Amniotic stem cell (primary cell): ENCODE measurements around the gene KAT6B.

Experiments used
- DNase-seq: peaks from one replicate; lab custom pipeline; 2025; lab: John Stamatoyannopoulos, UW

Gene KAT6B

DNA sequence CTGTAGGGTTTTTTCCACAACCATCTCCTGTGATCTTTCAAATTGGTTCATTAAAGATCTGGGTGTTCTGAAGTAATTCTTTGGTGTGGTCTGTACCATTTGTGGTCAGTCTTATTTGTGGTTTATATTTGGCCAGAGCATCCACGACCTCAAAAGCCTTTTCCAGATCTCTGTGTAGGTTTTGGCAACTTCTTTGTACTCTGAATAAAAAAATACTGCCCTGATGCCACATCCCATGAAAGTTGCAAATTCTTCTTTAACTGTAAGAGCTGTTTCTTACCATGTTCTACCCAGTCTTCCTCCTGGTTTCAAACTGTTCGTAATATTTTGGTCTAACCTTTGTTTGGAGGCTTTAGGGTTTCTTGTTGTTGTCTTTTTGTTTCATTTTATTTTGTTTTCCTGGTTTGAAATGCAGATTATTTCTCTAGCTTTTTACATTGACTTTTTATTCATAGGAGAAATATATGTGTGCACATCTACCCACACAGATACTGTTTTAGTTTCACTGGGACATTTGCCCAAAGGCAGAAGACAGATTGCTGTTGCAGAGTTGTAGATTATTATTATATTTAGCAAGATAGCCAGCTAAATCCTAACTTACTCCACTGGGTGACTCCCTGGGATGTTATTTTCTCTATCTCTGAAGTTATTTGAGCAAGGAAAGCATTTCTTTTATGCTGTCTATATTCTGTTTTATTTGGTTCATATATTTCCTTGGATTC is 161.8 kb downstream of the KAT6B start:
- DNase-seq, result no peak

DNA sequence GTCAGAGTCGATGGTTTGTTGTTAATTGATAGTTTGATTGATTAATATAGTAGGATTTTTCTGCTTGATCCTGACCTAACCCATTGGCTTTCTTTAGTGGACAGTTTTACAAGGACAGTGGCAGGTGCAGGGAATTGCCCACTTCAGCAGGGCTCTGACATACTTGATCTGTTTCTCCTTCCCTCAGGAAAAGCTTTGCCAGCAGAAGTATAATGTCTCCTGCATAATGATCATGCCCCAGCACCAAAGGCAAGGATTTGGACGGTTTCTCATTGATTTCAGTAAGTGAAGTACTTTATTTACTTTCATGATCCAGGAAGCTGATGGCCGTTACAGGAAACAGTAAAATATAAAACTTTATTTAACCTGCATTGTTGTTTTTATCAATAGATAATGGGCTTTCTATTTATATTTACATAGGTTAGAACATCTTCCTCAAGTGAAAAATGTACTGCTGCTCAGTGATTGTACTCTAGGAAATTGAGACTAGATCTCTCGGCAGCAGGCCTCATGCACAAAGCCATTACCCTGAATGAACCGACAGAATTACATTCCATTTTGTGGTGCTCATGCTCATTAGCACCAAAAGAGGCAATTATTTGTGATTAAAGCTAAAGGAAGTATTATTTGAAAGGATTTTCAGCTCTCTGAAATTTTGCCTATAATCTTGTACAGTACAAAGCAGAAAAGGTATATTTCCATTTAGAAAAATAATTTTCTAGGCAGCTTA is 162.6 kb downstream of the KAT6B start:
- DNase-seq, result no peak

DNA sequence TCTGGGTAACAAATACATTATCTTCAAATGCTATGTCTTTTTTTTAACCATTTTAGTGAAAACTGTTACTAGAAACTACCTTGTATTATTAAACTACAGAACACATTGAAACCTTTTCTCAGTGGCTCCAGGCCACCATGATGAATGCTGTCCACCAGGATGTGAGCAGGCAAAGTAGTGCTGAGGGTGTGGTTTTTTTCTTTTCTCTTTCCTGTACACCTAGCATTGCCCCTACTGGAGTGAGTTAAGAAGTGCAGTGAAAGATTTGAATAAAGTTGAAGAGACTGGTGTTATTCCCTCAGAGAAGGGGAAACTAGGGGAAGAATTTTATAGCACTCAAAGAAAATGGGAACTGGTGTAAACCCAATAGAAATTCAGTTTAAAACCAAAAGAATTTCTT is 165.0 kb downstream of the KAT6B start:
- no peak for DNase-seq

DNA sequence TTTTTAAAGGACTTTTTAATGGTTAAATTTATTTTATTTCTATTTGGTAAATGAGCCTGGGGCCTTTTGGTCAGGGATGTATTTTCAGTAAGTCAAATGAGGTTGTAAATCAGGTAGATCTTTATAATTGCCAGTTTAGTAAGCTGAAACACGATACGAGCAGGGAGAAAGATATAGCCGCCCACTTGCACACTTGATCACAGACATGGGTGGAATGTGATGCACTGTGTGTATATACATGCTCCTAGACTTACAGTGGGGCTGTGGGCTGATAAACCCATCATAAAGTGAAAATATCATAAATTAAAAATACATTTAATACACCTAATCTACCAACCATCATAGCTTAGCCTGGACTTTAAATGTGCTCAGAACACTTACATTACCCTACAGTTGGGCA is 165.7 kb downstream of the KAT6B start:
- DNase-seq, result no peak

DNA sequence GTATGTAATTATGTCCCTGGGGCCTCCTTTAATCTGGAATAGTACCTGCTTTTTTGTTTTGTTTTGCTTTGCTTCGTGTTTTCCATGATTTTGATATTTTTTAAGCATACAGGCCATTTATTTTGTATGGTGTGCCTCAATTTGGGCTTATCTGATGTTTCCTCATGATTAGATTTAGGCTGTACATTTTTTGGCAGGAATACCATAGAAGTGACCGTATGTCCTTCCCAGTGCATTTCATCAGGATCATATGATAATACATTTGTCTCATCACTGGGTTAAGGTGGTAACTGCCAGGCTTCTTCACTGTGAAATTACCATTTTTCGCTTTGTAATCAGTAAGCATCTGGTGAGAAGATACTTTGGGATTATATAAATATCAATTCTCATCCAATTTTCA is 167.2 kb downstream of the KAT6B start:
- no peak for DNase-seq

DNA sequence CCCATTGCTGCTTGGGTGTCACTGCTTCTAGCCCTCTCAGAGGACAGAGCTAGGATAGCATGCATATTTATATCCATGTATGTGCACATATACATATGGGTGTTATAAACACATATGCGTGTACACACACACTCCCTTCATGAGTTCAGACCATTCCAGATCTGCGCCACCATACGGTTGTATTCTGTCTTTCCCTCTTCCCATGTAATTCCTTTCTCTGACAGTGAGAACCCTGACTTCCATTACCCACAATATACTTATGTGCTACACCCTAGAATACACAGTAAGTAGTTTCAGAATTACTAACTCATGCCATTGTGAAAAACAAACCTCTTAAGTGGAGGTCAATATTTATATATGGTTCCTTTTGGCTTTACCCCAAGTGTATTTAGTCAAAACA is 168.5 kb downstream of the KAT6B start:
- DNase-seq, result no peak

DNA sequence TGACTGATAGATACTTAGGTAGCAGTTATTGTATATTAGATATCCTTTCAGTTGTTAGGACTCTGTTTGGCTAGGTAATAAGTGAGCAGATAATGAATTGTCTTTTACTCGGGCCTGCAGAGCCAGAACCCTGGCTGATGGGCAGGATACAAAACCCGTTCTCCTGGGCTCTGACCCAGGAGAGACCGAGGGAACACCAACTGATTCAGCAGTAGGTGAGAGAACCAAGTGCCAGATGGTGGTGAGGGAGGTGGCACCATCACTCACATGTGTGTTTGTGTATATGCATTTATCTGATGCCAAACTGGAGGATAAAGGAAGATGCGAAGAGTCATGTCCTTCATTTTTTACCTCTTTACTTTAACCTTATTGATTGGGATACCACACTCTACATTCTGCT is 169.4 kb downstream of the KAT6B start:
- DNase-seq, result no peak

DNA sequence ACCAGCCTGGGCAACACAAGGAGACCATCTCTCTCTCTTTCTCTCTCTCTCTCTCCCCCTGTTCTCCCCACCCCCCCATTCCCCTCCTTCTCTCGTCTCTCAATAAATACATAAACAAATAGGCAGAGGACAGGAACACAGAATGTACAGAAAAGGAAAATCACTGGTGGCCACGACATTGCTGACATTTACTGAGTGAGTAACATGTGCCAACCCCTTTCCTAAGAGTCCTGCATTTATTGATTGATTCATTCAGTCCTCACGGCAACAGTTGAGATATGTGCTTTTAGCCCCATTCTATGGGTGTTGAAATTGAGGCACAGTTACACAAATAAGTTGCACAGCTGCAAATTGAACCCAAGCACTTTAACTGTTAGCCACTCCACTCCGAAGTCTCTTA is 170.8 kb downstream of the KAT6B start:
- DNase-seq, result no peak

DNA sequence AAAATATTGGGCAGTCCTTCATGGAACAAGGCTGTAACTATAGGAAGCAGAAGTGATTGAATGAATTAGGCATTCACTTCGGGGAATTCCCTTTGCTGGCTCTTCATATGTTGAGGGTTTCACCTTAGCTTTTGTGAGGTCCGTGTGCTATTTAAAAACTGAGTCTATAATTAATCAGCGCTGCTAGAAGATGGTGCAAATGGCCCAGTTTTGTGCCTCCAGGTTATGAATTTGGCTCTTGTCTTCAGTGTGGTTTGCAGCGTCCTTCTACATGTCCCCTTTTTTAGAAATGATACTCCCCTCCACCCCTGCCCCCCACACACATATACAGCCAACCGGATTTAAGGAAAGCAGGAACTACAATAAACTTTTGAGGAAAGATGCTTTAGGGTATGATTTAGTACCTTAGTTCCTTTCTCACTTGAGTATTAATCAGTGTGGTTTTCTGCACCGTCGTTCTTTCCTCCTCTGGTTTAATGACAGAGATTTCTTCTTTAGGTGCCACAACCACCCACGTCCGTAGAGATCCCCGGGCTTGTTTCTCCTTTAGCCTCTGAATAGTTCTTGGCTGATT is 174.4 kb downstream of the KAT6B start:
- no peak for DNase-seq

DNA sequence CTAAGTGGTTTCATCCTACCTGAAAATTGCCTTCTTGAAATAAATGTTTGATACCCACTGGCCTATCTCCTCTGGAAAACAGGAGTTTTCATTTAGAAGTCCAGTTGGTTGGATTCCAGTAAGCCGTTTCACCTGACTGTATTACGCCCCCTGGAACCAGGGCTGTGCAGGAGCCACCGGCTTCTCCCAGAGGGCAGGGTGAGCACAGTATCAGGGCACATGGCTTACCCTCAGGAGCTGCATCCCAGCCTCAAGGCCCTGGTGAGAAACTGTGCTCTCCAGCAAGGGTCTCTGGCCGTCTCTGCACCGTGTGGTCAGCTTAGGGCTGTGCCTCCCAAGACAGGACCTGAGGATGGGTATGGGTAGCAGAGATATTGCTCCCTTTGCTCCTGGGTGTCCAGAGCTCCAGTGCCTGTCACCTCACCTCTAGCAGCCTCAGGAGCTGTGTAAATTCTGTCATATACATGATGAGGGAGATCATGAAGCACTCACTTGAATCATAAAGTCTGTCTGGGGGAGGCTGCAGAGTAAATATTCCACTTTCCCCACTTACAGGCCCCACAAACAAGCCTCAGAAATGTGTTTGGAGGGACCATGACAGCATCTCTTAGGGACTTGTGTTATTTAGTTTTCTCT is 175.4 kb downstream of the KAT6B start:
- no peak for DNase-seq

DNA sequence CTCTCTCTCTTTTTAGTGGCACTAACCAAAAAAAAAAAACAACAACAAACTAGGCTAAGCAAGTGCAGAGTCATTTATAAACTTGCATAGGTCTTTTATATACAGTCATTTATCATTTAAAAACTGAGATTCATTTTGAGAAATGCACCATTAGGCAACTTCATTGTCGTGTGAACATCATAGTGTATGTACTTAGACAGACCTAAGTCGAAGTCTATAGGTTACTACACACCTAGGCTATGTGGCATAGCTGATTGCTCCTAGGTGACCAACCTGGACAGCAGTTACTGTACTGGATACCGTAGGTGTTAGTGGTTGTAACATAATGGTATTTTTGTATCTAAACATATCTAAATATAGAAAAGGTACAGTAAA is 175.9 kb downstream of the KAT6B start:
- no peak for DNase-seq

DNA sequence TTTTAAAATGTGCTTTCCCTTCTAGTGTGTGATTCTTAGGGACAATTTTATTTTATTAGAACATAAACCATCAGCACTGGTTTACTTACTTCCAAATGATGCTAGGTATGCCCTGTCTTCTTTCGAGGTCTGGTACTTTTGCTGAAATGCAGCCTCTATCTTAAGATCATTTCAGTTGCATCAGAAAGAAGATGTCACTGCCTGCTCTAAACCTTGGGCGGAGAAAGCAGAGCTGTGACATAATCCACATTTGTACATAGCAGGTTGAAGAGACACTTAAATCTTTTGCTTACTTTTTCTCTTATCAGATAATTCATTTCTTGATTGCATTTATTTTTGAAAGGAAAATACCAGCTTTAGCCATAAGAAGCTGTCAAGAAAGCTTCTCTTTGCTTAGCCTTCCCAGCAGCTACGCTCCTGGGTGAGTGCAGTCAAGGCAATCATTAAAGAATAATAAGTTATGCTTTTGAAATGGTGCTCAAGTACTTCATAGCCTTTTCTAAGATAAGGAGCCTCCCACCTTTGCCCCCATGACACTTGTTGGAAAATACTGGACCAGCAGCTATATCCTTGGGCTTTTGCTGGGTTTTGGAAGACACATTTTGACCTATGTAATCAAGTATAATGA is 176.7 kb downstream of the KAT6B start:
- no peak for DNase-seq

DNA sequence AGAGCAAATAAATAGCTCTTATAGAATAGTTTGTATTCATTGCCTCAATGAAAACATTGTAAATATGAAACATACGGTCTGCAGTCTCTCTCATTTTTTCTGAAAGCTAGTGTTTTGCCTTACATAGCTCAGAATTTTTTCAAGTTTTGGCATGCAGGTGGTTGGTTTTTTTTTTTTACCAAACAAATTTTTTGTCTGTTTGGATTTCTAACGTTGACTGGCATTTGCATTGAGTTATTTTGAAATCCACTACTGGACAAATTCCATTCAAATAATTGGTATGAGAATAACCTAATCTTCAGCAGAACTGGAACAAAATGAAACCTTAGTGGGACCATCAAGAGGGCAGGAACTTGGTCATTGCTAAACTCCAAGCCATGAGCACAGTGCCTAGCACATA is 177.5 kb downstream of the KAT6B start:
- DNase-seq, result no peak

DNA sequence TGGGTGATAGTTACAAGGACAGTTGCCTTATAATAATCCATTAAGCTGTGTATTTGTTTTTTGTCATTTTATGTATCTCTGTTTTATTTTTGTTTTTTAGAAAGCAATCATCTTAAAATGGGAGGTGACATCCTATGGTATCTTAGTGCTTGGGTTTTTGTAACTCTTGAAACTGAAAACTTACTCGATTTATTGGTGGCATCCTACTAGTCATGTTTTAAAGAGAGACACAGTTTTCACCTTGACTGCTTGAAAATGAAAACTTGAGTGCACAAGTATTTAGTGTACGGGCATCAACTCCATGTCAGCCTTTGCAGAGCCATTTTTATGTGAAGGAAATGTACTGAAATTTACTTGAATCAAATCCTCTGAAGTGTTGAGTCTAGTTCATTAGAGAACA is 181.2 kb downstream of the KAT6B start:
- DNase-seq, result no peak

DNA sequence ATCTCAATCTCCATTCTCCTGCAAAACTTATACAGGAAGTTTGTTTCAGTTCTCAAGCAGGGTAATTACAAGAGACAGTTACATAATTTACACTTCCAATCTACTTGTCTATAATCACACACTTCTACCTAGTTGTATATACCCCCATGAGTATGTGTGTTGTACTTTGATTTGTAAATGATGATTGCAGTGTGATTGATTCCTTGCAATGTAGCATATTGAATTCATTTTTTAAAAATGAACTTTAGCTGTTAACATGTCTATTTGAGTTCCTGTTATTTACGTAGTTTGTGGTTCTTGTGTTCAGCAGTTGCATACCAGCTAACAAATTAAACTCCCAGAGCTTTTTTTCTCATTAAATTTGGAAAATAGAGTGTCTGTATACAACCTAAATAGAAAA is 182.6 kb downstream of the KAT6B start:
- no peak for DNase-seq

DNA sequence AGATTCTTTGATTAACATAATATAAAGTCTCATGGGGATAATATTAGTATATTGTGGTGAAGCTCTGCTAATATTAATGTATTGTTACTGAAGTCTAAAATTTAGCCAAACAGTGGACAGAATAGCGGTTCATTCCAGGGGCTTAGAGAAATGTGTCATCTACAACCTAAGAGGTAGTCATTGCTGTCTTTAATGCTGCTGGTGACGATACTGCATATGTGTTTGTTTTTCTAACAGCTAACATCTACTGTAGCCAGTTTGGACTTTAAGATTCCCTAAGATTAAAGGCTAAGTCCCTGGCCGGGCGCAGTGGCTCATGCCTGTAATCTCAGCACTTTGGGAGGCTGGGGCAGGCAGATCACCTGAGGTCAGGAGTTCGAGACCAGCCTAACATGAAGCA is 183.0 kb downstream of the KAT6B start:
- DNase-seq, result no peak

DNA sequence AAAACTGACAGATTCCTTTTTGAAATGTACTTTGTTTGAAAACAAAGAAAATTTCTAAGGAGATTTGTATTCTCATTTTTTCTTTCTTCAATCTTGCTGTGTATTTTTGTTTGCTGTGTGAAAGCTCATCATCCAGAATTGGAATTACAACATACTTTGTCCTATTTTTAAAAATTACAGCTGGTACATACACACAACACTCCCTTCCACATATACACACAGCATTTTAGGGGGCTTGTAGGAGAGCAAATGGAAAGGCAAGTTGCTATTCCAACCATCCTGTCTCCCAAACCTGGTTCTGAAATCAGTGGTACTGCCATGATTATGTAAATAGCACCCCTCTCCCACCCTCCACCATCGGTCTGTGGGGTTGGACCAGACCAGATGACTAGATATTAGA is 184.0 kb downstream of the KAT6B start:
- no peak for DNase-seq

DNA sequence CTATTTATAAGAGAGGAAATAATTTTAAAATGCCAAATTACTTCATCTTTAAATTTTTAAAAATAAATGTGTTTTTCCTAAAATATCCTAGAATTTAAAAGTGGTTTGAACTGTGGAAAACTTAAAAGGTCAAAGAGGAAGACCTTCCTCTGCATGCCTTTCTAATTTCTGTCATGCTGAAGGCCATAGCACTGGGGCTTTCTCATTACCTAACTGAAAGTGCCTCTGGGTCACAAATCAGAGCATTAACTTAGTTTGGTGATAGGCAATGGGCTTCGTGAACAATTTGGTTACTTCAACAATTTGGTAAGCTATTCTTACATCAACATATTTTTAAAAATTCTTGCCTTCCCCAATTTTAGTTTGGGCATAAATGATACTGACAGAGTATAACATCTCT is 184.8 kb downstream of the KAT6B start:
- DNase-seq, result no peak

DNA sequence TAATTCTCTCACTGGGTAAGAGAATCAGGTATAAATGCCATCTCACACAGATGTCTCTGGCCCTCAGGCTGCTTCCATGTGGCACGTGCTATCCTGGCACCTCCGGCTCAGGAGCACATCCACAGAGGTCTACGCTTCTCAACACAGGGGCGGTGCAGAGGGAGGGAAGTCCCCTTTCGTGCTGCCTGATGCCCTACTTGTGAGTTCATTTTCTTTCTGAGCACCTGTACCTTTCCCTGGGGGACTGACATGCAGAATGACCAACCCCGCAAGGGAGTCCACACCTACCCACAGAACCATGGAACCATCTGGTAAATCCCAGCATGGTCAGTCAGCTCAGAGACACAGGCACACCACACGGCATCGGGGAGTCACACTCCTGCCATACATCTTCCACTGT is 186.1 kb downstream of the KAT6B start:
- DNase-seq, result no peak

DNA sequence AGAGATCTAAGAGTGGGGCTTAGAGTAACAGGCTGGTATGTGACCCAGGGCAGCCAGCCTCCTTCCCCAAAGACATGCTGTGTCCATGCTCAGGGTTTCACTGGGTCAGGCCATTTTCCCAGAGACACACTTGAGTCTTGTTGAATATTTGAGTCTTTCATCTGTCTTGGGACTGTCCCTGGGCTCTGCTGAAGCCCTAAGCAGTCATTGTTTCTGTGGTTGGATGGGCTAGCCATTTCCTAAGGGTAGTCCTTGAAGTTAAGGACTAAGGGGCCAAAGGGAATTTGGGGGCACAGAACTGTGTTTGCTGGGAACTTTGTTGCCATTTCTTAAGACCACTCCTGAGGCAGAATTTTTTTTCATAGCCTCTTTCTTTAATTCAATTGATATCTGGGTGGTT is 186.6 kb downstream of the KAT6B start:
- DNase-seq, result no peak

DNA sequence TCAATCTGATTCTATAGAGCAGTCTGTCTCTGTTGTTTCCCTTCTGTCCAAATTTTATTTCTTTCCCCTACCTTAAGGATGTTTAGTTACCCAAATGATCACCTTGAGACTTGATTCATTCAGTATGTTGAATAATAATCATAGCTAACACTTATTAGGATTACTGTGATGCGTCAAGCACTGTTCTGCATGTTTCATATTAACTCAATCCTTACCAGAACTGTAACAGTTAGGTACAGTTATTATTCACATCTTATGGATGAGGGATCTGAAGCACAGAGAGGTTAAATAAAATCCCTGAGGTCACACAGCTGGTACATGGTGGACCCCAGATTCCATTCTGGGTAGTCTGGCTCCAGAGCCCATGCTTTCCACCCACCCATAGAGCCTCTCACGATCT is 187.1 kb downstream of the KAT6B start:
- no peak for DNase-seq

DNA sequence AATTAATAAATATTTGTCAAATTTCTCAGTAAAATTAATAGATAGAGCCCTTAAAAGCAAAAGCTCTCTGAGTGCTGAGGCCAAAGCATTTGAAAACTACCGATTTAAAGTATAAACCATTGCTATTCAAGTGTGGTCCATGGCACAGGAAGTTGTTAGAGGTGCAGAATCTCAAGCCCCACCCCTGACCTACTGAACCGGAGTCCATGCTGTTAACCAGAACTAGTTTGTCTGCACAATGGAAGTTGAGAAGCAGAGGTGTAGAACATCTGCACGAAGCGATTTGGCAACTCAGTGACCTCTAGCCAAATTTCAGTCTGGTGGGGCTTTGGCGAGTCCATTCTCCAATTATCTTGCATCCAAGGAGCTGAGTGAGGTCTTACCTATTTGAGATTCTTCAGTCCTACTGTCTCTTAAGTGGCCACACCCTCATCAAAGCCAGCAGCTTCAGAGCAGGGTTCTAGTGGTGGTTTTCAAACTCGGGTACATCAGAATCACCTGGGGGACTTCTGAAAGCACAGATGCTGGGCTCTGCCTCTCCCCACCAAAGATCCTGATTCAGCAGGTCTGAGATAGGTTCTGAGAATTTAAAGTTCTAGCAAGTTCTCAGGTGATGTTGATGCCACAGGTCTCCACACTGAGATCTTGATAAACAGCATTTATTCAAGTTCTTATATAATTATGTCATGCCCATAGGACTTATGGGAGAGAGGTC is 188.3 kb downstream of the KAT6B start:
- DNase-seq, result no peak
